Neural progenitor cell (in vitro differentiated cells): ENCODE data around the gene ERMP1.

Experiments
- EZH2 ChIP-seq: fragments of 200-600 bp; sonication (generic); IDR thresholded peaks from 2 replicates; pipeline ENCODE4 v1.6.1; 2017; ENCODE audit warnings: antibody characterized with exemption, mild to moderate bottlenecking, moderate library complexity
- EZH2phosphoT487 ChIP-seq: fragments of 200-600 bp; sonication (generic); IDR thresholded peaks from 2 replicates; pipeline ENCODE4 v1.6.1; 2017; ENCODE audit warnings: antibody characterized with exemption
- TF ChIP-seq, protein P1 (sequence below): fragments of 200-600 bp; sonication (generic); IDR thresholded peaks from 2 replicates; pipeline ENCODE4 v1.5.1; 2017; ENCODE audit warnings: antibody characterized with exemption, mild to moderate bottlenecking

- TF ChIP-seq, protein P1, sequence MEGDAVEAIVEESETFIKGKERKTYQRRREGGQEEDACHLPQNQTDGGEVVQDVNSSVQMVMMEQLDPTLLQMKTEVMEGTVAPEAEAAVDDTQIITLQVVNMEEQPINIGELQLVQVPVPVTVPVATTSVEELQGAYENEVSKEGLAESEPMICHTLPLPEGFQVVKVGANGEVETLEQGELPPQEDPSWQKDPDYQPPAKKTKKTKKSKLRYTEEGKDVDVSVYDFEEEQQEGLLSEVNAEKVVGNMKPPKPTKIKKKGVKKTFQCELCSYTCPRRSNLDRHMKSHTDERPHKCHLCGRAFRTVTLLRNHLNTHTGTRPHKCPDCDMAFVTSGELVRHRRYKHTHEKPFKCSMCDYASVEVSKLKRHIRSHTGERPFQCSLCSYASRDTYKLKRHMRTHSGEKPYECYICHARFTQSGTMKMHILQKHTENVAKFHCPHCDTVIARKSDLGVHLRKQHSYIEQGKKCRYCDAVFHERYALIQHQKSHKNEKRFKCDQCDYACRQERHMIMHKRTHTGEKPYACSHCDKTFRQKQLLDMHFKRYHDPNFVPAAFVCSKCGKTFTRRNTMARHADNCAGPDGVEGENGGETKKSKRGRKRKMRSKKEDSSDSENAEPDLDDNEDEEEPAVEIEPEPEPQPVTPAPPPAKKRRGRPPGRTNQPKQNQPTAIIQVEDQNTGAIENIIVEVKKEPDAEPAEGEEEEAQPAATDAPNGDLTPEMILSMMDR = no peak
- TF ChIP-seq EZH2 (no peak), EZH2phosphoT487 (no peak)
These were observed 19.1 kb downstream of the ERMP1 start for GRCh38 chr9:5813824-5814223.
